Fibroblast of mammary gland (primary cell): ENCODE data around the gene GFER.
A peak's percentile ranks its signal among the peaks of the same experiment; 100 is the strongest.

Source experiments
- DNase-seq: peaks from one replicate; pipeline ENCODE4 v3.0.0-alpha.2; 2010; ENCODE audit warnings: low read depth
- H3K4me3 ChIP-seq: 2 replicates; pipeline ENCODE4 v1.5.1; 2011; ENCODE audit warnings: low read depth, mild to moderate bottlenecking, low read length, moderate library complexity; ENCODE audit not compliant: control insufficient read depth
- TF ChIP-seq, protein P1 (sequence below): conservative IDR thresholded peaks from 2 replicates; pipeline ENCODE4 v1.5.1; 2011; ENCODE audit warnings: low read depth, low read length, inconsistent platforms; ENCODE audit not compliant: control insufficient read depth, insufficient read depth

The GFER gene

DNA sequence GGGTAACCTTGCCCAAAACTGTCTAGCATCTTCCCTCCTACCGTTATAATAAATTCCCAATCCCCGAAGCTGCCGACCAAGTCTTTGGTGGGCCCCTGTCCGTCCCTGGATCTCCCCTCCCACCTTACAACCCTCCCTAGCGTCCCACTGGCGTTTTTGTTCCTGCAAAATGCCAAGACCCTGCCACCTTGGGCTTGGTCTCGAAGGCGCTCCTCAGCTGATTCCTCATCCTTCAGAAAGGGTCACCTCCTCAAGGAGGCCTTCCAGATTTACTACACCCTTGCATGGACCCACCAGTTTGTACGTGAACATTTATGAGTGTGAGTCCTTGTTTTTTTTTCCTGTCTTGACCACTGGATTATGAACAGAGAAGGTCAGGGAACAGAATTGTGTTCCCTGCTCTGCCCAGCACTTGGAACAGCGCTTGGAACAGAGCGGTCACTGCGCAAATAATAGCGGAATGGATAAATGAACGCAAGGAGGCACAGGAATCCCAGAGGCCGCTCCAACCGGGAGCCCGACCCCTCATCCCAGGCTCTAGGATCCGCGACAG lies 926 bp upstream of the GFER start:
- no peak for DNase-seq
- TF ChIP-seq, protein P1, sequence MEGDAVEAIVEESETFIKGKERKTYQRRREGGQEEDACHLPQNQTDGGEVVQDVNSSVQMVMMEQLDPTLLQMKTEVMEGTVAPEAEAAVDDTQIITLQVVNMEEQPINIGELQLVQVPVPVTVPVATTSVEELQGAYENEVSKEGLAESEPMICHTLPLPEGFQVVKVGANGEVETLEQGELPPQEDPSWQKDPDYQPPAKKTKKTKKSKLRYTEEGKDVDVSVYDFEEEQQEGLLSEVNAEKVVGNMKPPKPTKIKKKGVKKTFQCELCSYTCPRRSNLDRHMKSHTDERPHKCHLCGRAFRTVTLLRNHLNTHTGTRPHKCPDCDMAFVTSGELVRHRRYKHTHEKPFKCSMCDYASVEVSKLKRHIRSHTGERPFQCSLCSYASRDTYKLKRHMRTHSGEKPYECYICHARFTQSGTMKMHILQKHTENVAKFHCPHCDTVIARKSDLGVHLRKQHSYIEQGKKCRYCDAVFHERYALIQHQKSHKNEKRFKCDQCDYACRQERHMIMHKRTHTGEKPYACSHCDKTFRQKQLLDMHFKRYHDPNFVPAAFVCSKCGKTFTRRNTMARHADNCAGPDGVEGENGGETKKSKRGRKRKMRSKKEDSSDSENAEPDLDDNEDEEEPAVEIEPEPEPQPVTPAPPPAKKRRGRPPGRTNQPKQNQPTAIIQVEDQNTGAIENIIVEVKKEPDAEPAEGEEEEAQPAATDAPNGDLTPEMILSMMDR: no peak
- no peak overlapping the region for H3K4me3 ChIP-seq

DNA sequence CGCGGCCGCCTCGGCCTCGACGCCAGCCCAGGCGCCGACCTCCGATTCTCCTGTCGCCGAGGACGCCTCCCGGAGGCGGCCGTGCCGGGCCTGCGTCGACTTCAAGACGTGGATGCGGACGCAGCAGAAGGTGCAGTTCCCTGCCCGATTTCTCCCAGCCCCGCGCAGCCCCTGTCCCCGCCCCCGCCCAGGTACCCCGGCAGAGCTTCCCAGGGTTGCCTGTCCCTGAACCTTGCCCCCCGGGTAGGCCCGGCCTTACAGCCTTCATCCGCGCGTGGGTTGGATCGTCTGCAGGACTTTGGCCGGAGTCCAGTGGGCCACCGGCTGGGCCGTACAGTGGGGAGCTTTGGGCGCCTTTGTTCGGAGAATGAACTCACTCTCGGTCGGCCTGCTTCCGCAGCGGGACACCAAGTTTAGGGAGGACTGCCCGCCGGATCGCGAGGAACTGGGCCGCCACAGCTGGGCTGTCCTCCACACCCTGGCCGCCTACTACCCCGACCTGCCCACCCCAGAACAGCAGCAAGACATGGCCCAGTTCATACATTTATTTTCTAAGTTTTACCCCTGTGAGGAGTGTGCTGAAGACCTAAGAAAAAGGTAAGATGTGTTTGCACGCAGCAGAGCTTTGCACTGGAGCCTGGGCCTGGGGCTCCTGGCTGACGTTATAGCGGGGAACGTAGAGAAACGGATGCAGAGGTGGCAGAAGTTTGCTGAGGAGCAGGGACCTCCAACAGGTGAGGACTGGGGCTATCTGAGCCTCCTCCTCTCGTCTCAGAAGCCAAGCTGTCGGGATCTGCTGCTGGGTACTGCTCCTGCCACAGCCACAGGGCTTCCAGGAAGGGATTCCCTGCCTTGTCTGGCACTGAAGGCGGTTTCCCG lies 593 bp downstream of the GFER start:
- no peak for DNase-seq
- peak overlapping the region; percentile 70 for H3K4me3 ChIP-seq
- TF ChIP-seq, protein P1: no peak

DNA sequence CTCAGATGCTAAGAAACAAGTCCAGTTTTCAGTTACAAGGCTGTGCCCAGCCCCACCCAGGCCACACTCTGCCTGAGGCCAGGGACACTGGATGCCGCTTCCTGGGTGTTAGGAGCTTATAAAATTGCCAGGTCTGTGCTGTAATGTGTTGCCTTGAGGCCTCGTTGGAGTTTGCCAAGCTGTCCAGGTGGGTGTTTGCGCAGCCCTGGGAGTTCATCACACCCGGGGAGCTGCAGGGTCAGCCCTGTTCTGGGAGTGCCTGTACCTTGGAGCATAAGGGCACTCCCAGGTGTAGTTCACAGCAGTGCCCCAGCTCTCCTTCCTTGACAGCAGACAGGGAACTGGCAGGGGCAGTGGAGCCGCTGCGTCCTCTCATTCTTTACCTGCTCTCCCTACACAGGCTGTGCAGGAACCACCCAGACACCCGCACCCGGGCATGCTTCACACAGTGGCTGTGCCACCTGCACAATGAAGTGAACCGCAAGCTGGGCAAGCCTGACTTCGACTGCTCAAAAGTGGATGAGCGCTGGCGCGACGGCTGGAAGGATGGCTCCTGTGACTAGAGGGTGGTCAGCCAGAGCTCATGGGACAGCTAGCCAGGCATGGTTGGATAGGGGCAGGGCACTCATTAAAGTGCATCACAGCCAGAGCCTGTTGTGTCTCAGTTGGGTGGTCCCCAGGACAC lies 1.6 kb downstream of the GFER start:
- H3K4me3 ChIP-seq: no peak overlapping the region
- TF ChIP-seq, protein P1: no peak
- no peak for DNase-seq

DNA sequence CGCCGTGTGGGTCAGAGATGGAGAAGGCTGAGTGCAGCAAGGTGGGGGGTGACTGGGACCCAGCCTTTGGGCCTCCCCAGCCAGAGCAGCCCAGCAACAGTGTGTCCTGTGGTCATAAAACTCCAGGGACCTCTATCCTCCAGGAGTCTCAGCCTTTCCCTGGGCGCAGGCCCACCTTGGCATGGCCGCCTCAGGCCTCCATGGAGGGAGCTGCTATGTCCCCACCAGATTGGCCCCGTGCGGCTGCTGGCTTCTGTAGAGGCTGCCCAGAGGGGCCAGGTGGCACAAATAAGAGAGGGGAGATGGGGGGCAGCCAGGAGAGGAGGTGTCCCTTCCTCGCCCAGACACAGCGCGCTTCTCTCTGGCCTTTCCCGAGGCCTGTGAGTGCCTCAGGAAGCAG lies 3.2 kb downstream of the GFER start:
- no peak for DNase-seq
- H3K4me3 ChIP-seq: no peak overlapping the region
- TF ChIP-seq, protein P1: no peak

DNA sequence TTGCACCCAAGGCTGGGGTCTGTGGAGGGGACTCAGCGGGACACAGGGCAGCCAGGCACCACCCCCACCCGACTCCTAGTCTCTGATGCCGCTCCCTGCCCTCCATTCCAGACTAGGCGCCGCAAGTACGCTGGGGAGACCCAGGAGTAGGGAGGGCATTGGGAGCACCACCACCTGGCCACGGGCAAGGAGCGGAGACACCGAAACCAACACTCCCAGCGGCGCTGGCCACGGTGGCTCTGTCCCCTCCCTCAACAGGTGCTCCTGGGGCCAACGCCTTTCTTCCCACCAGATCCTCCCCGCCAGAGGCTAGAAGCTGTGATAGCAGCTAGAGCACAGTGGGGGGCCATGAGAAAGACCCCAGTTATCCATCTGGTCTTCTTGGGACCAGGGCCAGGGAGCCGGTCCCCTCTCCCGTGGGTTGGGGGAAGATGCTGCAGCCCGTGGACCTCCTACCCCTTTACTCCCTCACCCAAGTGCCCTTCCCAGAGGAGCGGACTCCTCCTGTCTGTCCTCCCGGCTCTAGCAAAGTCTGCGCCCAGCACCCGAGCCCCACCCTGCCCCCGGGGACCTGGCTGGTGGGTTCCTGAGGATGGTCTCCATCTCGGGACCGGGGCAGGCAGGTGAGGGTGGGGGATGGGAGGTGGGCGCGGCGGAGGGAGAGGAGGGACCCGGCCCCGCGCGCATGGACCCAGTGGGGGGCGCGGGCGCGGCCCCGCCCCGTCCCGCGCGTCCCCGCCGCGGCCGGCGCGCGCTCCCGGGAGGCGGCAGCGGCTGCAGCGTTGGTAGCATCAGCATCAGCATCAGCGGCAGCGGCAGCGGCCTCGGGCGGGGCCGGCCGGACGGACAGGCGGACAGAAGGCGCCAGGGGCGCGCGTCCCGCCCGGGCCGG lies 5.5 kb downstream of the GFER start, which contains the start of gene SYNGR3:
TSS of gene SYNGR3 (plus strand) at position 762 of the 892 bp plus-strand sequence. CDS start 133 bp downstream, outside the sequence.
- TF ChIP-seq, protein P1: no peak
- no peak for DNase-seq
- no peak within 1 kb of the TSS for H3K4me3 ChIP-seq

DNA sequence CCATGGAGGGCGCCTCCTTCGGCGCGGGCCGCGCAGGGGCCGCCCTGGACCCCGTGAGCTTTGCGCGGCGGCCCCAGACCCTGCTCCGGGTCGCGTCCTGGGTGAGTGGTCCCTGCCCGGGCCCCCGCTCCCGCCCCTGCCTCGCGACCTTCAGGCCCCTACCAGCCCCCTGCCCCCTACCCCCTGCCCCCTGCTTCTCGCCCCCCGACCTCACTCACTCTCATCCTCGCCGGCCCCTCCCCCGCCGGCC lies 6.0 kb downstream of the GFER start:
- no peak for DNase-seq
- no peak overlapping the region for H3K4me3 ChIP-seq
- TF ChIP-seq, protein P1: no peak
